ENCODE measurements around the gene CNPY1.

CNPY1 gene

GRCh38 chr7:155559519-155560108 lies 13.3 kb upstream of the CNPY1 start:
- Histone ChIP-seq H3K9ac (ENCODE audit: low read depth in 1 of 2, low read length in 2 of 2) (no peak overlapping the region), H3K4me1 (ENCODE audit: control insufficient read depth in 2 of 2, insufficient read depth in 2 of 2, low read length in 2 of 2) (no peaks in the 10 kb centered on the region), H3K9me3 (ENCODE audit: control insufficient read depth in 2 of 2, low read length in 2 of 2) (no peaks in the 10 kb centered on the region), H3K4me3 (ENCODE audit: low read length in 2 of 2) (no peak overlapping the region), H3K27me3 (ENCODE audit: control insufficient read depth in 2 of 2, insufficient read depth in 2 of 2, low read length in 2 of 2) (peaks cover 0 to 7% of the 10 kb centered on the region in 2 donors), H3K36me3 (ENCODE audit: control insufficient read depth in 2 of 2, insufficient read depth in 2 of 2, low read length in 2 of 2) (no peaks in the 10 kb centered on the region), H3K27ac (ENCODE audit: low read depth in 2 of 2, low read length in 2 of 2) (no peak overlapping the region)

GRCh38 chr7:155558961-155559360 lies 12.6 kb upstream of the CNPY1 start:
- Histone ChIP-seq H3K27ac (ENCODE audit: low read depth in 2 of 2, low read length in 2 of 2) (no peak overlapping the region), H3K9me3 (ENCODE audit: control insufficient read depth in 2 of 2, low read length in 2 of 2) (no peaks in the 10 kb centered on the region), H3K4me1 (ENCODE audit: control insufficient read depth in 2 of 2, insufficient read depth in 2 of 2, low read length in 2 of 2) (no peaks in the 10 kb centered on the region), H3K9ac (ENCODE audit: low read depth in 1 of 2, low read length in 2 of 2) (no peak overlapping the region), H3K36me3 (ENCODE audit: control insufficient read depth in 2 of 2, insufficient read depth in 2 of 2, low read length in 2 of 2) (no peaks in the 10 kb centered on the region), H3K4me3 (ENCODE audit: low read length in 2 of 2) (no peak overlapping the region), H3K27me3 (ENCODE audit: control insufficient read depth in 2 of 2, insufficient read depth in 2 of 2, low read length in 2 of 2) (peaks cover 0 to 6% of the 10 kb centered on the region in 2 donors)

GRCh38 chr7:155558351-155558750 lies 12.0 kb upstream of the CNPY1 start:
- Histone ChIP-seq H3K27ac (ENCODE audit: low read depth in 2 of 2, low read length in 2 of 2) (no peak overlapping the region), H3K4me1 (ENCODE audit: control insufficient read depth in 2 of 2, insufficient read depth in 2 of 2, low read length in 2 of 2) (no peaks in the 10 kb centered on the region), H3K36me3 (ENCODE audit: control insufficient read depth in 2 of 2, insufficient read depth in 2 of 2, low read length in 2 of 2) (no peaks in the 10 kb centered on the region), H3K4me3 (ENCODE audit: low read length in 2 of 2) (no peak overlapping the region), H3K9ac (ENCODE audit: low read depth in 1 of 2, low read length in 2 of 2) (no peak overlapping the region), H3K27me3 (ENCODE audit: control insufficient read depth in 2 of 2, insufficient read depth in 2 of 2, low read length in 2 of 2) (peaks cover 0 to 6% of the 10 kb centered on the region in 2 donors), H3K9me3 (ENCODE audit: control insufficient read depth in 2 of 2, low read length in 2 of 2) (no peaks in the 10 kb centered on the region)

- Histone ChIP-seq H3K4me1 (ENCODE audit: control insufficient read depth in 2 of 2, insufficient read depth in 2 of 2, low read length in 2 of 2) (no peaks in the 10 kb centered on the region), H3K9me3 (ENCODE audit: control insufficient read depth in 2 of 2, low read length in 2 of 2) (no peaks in the 10 kb centered on the region), H3K27me3 (ENCODE audit: control insufficient read depth in 2 of 2, insufficient read depth in 2 of 2, low read length in 2 of 2) (peaks cover 0 to 6% of the 10 kb centered on the region in 2 donors), H3K27ac (ENCODE audit: low read depth in 2 of 2, low read length in 2 of 2) (no peak overlapping the region), H3K36me3 (ENCODE audit: control insufficient read depth in 2 of 2, insufficient read depth in 2 of 2, low read length in 2 of 2) (no peaks in the 10 kb centered on the region), H3K4me3 (ENCODE audit: low read length in 2 of 2) (no peak overlapping the region), H3K9ac (ENCODE audit: low read depth in 1 of 2, low read length in 2 of 2) (no peak overlapping the region)
Measured at GRCh38 chr7:155557778-155558177, 11.4 kb upstream of the CNPY1 start.

GRCh38 chr7:155556763-155557162 lies 10.4 kb upstream of the CNPY1 start:
- Histone ChIP-seq H3K27ac (ENCODE audit: low read depth in 2 of 2, low read length in 2 of 2) (no peak overlapping the region), H3K36me3 (ENCODE audit: control insufficient read depth in 2 of 2, insufficient read depth in 2 of 2, low read length in 2 of 2) (no peaks in the 10 kb centered on the region), H3K4me1 (ENCODE audit: control insufficient read depth in 2 of 2, insufficient read depth in 2 of 2, low read length in 2 of 2) (no peaks in the 10 kb centered on the region), H3K27me3 (ENCODE audit: control insufficient read depth in 2 of 2, insufficient read depth in 2 of 2, low read length in 2 of 2) (peaks cover 0 to 6% of the 10 kb centered on the region in 2 donors), H3K9me3 (ENCODE audit: control insufficient read depth in 2 of 2, low read length in 2 of 2) (no peaks in the 10 kb centered on the region), H3K4me3 (ENCODE audit: low read length in 2 of 2) (no peak overlapping the region), H3K9ac (ENCODE audit: low read depth in 1 of 2, low read length in 2 of 2) (no peak overlapping the region)

DNA sequence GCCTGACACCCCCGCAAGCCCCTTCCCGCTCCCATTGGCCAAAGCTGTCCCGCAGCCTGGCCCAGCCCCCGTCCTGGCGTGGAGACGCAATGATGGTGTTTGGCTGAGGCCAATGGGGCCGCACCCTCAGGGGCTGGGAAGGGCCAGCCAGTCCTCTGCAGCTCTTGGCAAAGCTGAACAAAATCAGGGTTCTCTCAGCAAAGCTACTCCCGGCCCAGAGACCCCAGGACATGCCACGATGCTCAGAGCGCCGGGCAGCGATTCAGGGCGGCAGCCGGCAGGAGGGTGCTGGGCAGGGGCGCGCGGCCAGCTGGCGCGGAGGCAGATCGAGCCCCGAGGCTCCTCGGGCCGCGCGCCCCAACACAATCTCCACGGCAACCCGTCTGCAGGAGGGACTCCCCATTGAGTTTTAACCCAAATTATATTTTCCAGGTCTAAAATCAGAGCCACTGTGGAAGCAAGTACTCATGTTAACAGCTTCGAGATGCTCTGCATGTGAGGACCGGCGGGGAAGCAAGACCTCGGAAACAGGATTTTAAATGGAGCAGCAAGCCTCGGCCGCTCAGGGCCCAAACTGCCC lies 8.8 kb upstream of the CNPY1 start:
- H3K9ac ChIP-seq (ENCODE audit: low read depth in 1 of 2, low read length in 2 of 2): no peak overlapping the region
- H3K4me1 ChIP-seq (ENCODE audit: control insufficient read depth in 2 of 2, insufficient read depth in 2 of 2, low read length in 2 of 2): no peaks in the 10 kb centered on the region
- H3K36me3 ChIP-seq (ENCODE audit: control insufficient read depth in 2 of 2, insufficient read depth in 2 of 2, low read length in 2 of 2): no peaks in the 10 kb centered on the region
- no peaks in the 10 kb centered on the region for H3K9me3 ChIP-seq (ENCODE audit: control insufficient read depth in 2 of 2, low read length in 2 of 2)
- H3K27ac ChIP-seq (ENCODE audit: low read depth in 2 of 2, low read length in 2 of 2): no peak overlapping the region
- no peak overlapping the region for H3K4me3 ChIP-seq (ENCODE audit: low read length in 2 of 2)
- H3K27me3 ChIP-seq (ENCODE audit: control insufficient read depth in 2 of 2, insufficient read depth in 2 of 2, low read length in 2 of 2): no peaks in the 10 kb centered on the region

GRCh38 chr7:155553871-155554270 lies 7.5 kb upstream of the CNPY1 start:
- H3K27ac ChIP-seq (ENCODE audit: low read depth in 2 of 2, low read length in 2 of 2): no peak overlapping the region
- no peak overlapping the region for H3K9ac ChIP-seq (ENCODE audit: low read depth in 1 of 2, low read length in 2 of 2)
- H3K27me3 ChIP-seq (ENCODE audit: control insufficient read depth in 2 of 2, insufficient read depth in 2 of 2, low read length in 2 of 2): no peaks in the 10 kb centered on the region
- no peaks in the 10 kb centered on the region for H3K4me1 ChIP-seq (ENCODE audit: control insufficient read depth in 2 of 2, insufficient read depth in 2 of 2, low read length in 2 of 2)
- no peaks in the 10 kb centered on the region for H3K36me3 ChIP-seq (ENCODE audit: control insufficient read depth in 2 of 2, insufficient read depth in 2 of 2, low read length in 2 of 2)
- H3K4me3 ChIP-seq (ENCODE audit: low read length in 2 of 2): no peak overlapping the region
- H3K9me3 ChIP-seq (ENCODE audit: control insufficient read depth in 2 of 2, low read length in 2 of 2): no peaks in the 10 kb centered on the region

GRCh38 chr7:155551785-155552611 lies 5.6 kb upstream of the CNPY1 start:
- Histone ChIP-seq H3K36me3 (ENCODE audit: control insufficient read depth in 2 of 2, insufficient read depth in 2 of 2, low read length in 2 of 2) (no peaks in the 10 kb centered on the region), H3K4me1 (ENCODE audit: control insufficient read depth in 2 of 2, insufficient read depth in 2 of 2, low read length in 2 of 2) (no peaks in the 10 kb centered on the region), H3K9ac (ENCODE audit: low read depth in 1 of 2, low read length in 2 of 2) (no peak overlapping the region), H3K4me3 (ENCODE audit: low read length in 2 of 2) (no peak overlapping the region), H3K27ac (ENCODE audit: low read depth in 2 of 2, low read length in 2 of 2) (no peak overlapping the region), H3K9me3 (ENCODE audit: control insufficient read depth in 2 of 2, low read length in 2 of 2) (no peaks in the 10 kb centered on the region), H3K27me3 (ENCODE audit: control insufficient read depth in 2 of 2, insufficient read depth in 2 of 2, low read length in 2 of 2) (no peaks in the 10 kb centered on the region)

GRCh38 chr7:155550916-155551315 lies 4.6 kb upstream of the CNPY1 start:
- Histone ChIP-seq H3K4me1 (ENCODE audit: control insufficient read depth in 2 of 2, insufficient read depth in 2 of 2, low read length in 2 of 2) (no peaks in the 10 kb centered on the region), H3K27me3 (ENCODE audit: control insufficient read depth in 2 of 2, insufficient read depth in 2 of 2, low read length in 2 of 2) (no peaks in the 10 kb centered on the region), H3K27ac (ENCODE audit: low read depth in 2 of 2, low read length in 2 of 2) (no peak overlapping the region), H3K9ac (ENCODE audit: low read depth in 1 of 2, low read length in 2 of 2) (no peak overlapping the region), H3K4me3 (ENCODE audit: low read length in 2 of 2) (no peak overlapping the region), H3K9me3 (ENCODE audit: control insufficient read depth in 2 of 2, low read length in 2 of 2) (no peaks in the 10 kb centered on the region), H3K36me3 (ENCODE audit: control insufficient read depth in 2 of 2, insufficient read depth in 2 of 2, low read length in 2 of 2) (no peaks in the 10 kb centered on the region)

GRCh38 chr7:155549226-155549625 lies 2.9 kb upstream of the CNPY1 start:
- no peaks in the 10 kb centered on the region for H3K4me1 ChIP-seq (ENCODE audit: control insufficient read depth in 2 of 2, insufficient read depth in 2 of 2, low read length in 2 of 2)
- H3K27ac ChIP-seq (ENCODE audit: low read depth in 2 of 2, low read length in 2 of 2): no peak overlapping the region
- no peaks in the 10 kb centered on the region for H3K9me3 ChIP-seq (ENCODE audit: control insufficient read depth in 2 of 2, low read length in 2 of 2)
- no peak overlapping the region for H3K9ac ChIP-seq (ENCODE audit: low read depth in 1 of 2, low read length in 2 of 2)
- H3K36me3 ChIP-seq (ENCODE audit: control insufficient read depth in 2 of 2, insufficient read depth in 2 of 2, low read length in 2 of 2): no peaks in the 10 kb centered on the region
- no peak overlapping the region for H3K4me3 ChIP-seq (ENCODE audit: low read length in 2 of 2)
- no peaks in the 10 kb centered on the region for H3K27me3 ChIP-seq (ENCODE audit: control insufficient read depth in 2 of 2, insufficient read depth in 2 of 2, low read length in 2 of 2)

All from mucosa of rectum (tissue), 2 donors.